Measurements from ENCODE around the gene KCNIP2. TPM values are rescaled to one million over a fixed set of nuclear protein-coding genes. Genes with fewer than 3 reads are reported as not detected.
"Not testable (repeated sequence)": the region's sequence is repeated elsewhere in the genome, so short reads cannot be mapped to it uniquely, and the experiment has no call there.

Gene KCNIP2
- total RNA-seq, 1 donor from 2014 or later: not detected

GRCh38 chr10:101797403-101798059, 46.1 kb downstream of the KCNIP2 start:
- FAIRE-seq (no peak), DNase-seq (ENCODE audit: low read depth) (no peak)
- TF ChIP-seq CTCF (IDR thresholded peaks at IDR 0.05; ENCODE audit: insufficient read depth, low read length, severe bottlenecking): no peak
- Histone ChIP-seq H3K27me3 (ENCODE audit: control insufficient read depth, insufficient read depth, low read length) (no peaks in the 10 kb centered on the region), H3K4me3 (ENCODE audit: low read depth, low read length) (no peak overlapping the region), H3K36me3 (ENCODE audit: control insufficient read depth, insufficient read depth, low read length) (peaks cover 19% of the 10 kb centered on the region)

- no peak overlapping the region for H3K4me3 ChIP-seq (ENCODE audit: low read depth, low read length)
Observed at GRCh38 chr10:101793526-101793925, 50.1 kb downstream of the KCNIP2 start.

GRCh38 chr10:101789686-101790085, 53.9 kb downstream of the KCNIP2 start:
- no peak for DNase-seq (ENCODE audit: low read depth)
- no peak for TF ChIP-seq CTCF (IDR thresholded peaks at IDR 0.05; ENCODE audit: insufficient read depth, low read length, severe bottlenecking)
- no peak for FAIRE-seq
- H3K27me3 ChIP-seq (ENCODE audit: control insufficient read depth, insufficient read depth, low read length): no peaks in the 10 kb centered on the region
- no peak overlapping the region for H3K4me3 ChIP-seq (ENCODE audit: low read depth, low read length)
- H3K36me3 ChIP-seq (ENCODE audit: control insufficient read depth, insufficient read depth, low read length): peaks cover 22% of the 10 kb centered on the region

More at GRCh38 chr10:101793526-101793925, 50.1 kb downstream of the KCNIP2 start:
- FAIRE-seq (no peak), DNase-seq (ENCODE audit: low read depth) (no peak)
- H3K36me3 ChIP-seq (ENCODE audit: control insufficient read depth, insufficient read depth, low read length): peaks cover 16% of the 10 kb centered on the region
- H3K27me3 ChIP-seq (ENCODE audit: control insufficient read depth, insufficient read depth, low read length): no peaks in the 10 kb centered on the region
- no peak for TF ChIP-seq CTCF (IDR thresholded peaks at IDR 0.05; ENCODE audit: insufficient read depth, low read length, severe bottlenecking)

- not testable (repeated sequence) for H3K4me3 ChIP-seq (ENCODE audit: low read depth, low read length); H3K27me3 ChIP-seq (ENCODE audit: control insufficient read depth, insufficient read depth, low read length); FAIRE-seq; DNase-seq (ENCODE audit: low read depth)
- H3K36me3 ChIP-seq (ENCODE audit: control insufficient read depth, insufficient read depth, low read length): peaks cover 20% of the 10 kb centered on the region
Observed at GRCh38 chr10:101789231-101789630, 54.4 kb downstream of the KCNIP2 start.

GRCh38 chr10:101785801-101786200, 57.8 kb downstream of the KCNIP2 start:
- peaks cover 17% of the 10 kb centered on the region for H3K36me3 ChIP-seq (ENCODE audit: control insufficient read depth, insufficient read depth, low read length)

GRCh38 chr10:101784558-101784957, 59.0 kb downstream of the KCNIP2 start:
- DNase-seq (ENCODE audit: low read depth): no peak
- no peak for FAIRE-seq
- Histone ChIP-seq H3K27me3 (ENCODE audit: control insufficient read depth, insufficient read depth, low read length) (no peaks in the 10 kb centered on the region), H3K4me3 (ENCODE audit: low read depth, low read length) (no peak overlapping the region), H3K36me3 (ENCODE audit: control insufficient read depth, insufficient read depth, low read length) (peaks cover 15% of the 10 kb centered on the region)
- TF ChIP-seq CTCF (IDR thresholded peaks at IDR 0.05; ENCODE audit: insufficient read depth, low read length, severe bottlenecking): no peak

More at GRCh38 chr10:101785801-101786200, 57.8 kb downstream of the KCNIP2 start:
- FAIRE-seq (no peak), DNase-seq (ENCODE audit: low read depth) (no peak)
- TF ChIP-seq CTCF (IDR thresholded peaks at IDR 0.05; ENCODE audit: insufficient read depth, low read length, severe bottlenecking): no peak
- Histone ChIP-seq H3K4me3 (ENCODE audit: low read depth, low read length) (no peak overlapping the region), H3K27me3 (ENCODE audit: control insufficient read depth, insufficient read depth, low read length) (no peaks in the 10 kb centered on the region)
